COLO829 (cell line): ENCODE measurements around the gene PILRB.
A peak's percentile ranks its signal among the peaks of the same experiment; 100 is the strongest.

Experiments
- DNase-seq: peaks from one replicate; pipeline ENCODE4 v3.0.0; 2012; ENCODE audit warnings: low spot score

PILRB gene

DNA sequence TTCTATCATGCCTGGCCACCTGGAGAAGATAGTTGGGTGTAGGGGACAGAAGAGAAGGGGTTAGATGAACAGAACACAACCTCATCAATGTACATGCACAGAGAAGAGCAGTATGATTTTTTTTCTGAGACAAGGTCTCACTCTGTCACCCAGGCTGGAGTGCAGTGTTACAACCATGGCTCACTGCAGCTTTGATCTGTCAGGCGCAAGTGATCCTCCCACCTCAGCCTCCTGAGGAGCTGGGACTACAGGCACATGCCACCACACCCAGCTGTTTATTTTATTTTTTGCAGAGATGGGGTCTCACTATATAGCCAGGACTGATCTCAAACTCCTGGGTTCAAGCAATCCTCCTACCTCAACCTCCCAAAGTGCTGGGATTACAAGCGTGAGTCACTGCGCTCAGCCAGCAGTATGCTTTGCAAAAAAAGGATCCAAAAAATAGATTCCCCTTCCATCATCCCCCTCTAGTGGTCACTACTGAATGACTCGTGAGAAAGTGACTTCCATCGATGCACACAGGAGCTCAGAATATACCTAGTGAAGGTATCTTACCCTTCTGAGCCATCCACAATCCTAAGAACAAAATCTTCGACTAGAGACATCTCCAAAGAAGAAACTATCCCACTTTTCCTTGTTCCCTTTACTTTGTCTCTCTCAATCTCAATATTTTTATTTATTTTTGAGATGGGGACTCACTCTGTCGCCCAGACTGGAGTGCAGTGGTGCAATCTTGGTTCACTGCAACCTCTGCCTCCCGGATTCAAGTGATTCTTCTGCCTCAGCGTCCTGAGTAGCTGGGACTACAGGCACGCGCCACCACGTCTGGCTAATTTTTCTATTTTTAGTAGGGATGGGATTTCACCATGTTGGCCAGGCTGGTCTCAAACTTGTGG, 49.6 kb downstream of the PILRB start:
- peak; percentile 88 for DNase-seq

- no peak for DNase-seq
Observed at GRCh38 chr7:100411101-100411500, 53.2 kb downstream of the PILRB start.

- no peak for DNase-seq
Observed at GRCh38 chr7:100413346-100413745, 55.4 kb downstream of the PILRB start.

DNA sequence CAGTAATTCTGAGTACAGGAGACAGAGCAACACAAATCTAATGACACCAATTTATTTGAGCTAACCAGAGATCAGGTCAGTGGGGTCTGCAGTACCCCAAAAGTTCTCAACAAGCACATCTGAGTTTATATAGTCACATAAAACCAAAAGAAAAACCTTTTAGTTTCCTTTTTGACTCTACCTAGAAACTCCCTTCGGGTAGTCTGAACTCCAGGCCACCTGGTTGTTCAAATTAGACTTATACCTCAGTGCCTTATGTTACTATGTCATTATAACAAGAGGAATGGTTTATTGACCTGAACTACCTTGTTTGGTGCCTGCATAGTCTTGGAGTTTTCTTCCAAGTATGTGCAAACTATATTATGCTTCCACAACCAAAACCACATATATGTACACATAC, 56.0 kb downstream of the PILRB start:
- no peak for DNase-seq

DNA sequence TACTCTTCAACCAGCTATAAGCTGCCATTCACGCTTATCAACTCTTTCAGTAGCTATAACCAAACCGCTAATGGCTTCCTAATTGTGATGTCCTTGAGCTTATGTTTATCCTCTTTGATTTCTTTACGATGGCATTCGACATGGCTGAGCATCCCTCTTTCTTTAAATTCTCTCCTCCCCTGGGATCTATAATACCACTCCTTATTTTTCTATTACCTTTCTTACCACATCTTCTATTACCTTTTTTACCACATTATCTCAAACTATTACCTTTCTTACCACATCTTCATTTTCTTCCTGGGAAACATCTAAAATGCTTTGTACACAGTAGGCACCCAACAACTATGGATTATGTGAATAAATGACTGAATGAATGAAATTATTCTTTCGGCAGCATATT, 57.5 kb downstream of the PILRB start:
- DNase-seq, result no peak
